Spinal cord (tissue), 10 donors: ENCODE data around the gene REN. TPM values are rescaled to one million over a fixed set of nuclear protein-coding genes. Genes with fewer than 3 reads are reported as not detected.

ENCODE experiments used
- DNase-seq, 6 donors: peaks; one replicate each; pipeline versions ENCODE4 v3.0.0 to v3.0.0-alpha.2; 2013 to 2015; ENCODE audit warnings: low spot score in 6 of 6, low read depth in 4 of 6
- H3K27ac ChIP-seq: one replicate; pipeline ENCODE4 v1.5.1; 2013; ENCODE audit warnings: low read depth, low read length, control low read depth
- H3K27me3 ChIP-seq: one replicate; pipeline ENCODE4 v1.6.1; 2013; ENCODE audit warnings: low read length; ENCODE audit not compliant: control insufficient read depth, insufficient read depth
- H3K36me3 ChIP-seq: one replicate; pipeline ENCODE4 v1.6.1; 2013; ENCODE audit warnings: low read length; ENCODE audit not compliant: control insufficient read depth, insufficient read depth
- H3K4me1 ChIP-seq: one replicate; pipeline ENCODE4 v1.6.1; 2013; ENCODE audit warnings: low read length; ENCODE audit not compliant: control insufficient read depth, insufficient read depth
- H3K4me3 ChIP-seq: one replicate; pipeline ENCODE4 v1.5.1; 2013; ENCODE audit warnings: low read depth, low read length, control low read depth
- H3K9me3 ChIP-seq: one replicate; pipeline ENCODE4 v1.6.1; 2013; ENCODE audit warnings: low read length; ENCODE audit not compliant: control insufficient read depth, insufficient read depth
- WGBS: methylation state at CpG from one replicate; pipeline ENCODE4 v1.1.5; 2013; ENCODE audit warnings: missing lambda C conversion rate; ENCODE audit not compliant: insufficient coverage; 5-methylcytosine and 5-hydroxymethylcytosine counted together
- polyA plus RNA-seq, 2 donors: library from polyadenylated mRNA; unstranded; fragments of 120-200 nt; gene quantifications; one replicate each; pipeline ENCODE4 v1.2.1, GENCODE V29; 2013; ENCODE audit not compliant: insufficient read length in 2 of 2
- total RNA-seq, 2 donors: library from RNA; depleted of rRNA in 1 of 2; stranded (reverse); fragments of 120-200 nt in 1 of 2; fragments of >200 nt in 1 of 2; gene quantifications; one replicate each; pipeline versions ENCODE4 v1.2.3 to v1.2.4, GENCODE V29; 2013 to 2014
- donor health status: healthy.

Gene REN
- total and polyA plus RNA-seq, 4 donors, result 0.17 to 0.39 TPM; not detected in 2

- Histone ChIP-seq H3K4me1 (peaks cover 45% of the 10 kb centered on the region), H3K4me3 (no peak overlapping the region), H3K27ac (no peak overlapping the region), H3K36me3 (peaks cover 12% of the 10 kb centered on the region), H3K27me3 (no peaks in the 10 kb centered on the region), H3K9me3 (no peaks in the 10 kb centered on the region)
- no peak for DNase-seq
- 87% methylated on average over 6 of the region's 16 CpGs for WGBS
Observed at GRCh38 chr1:204149635-204150565, 16.2 kb downstream of the REN start.

GRCh38 chr1:204149107-204149506, 17.0 kb downstream of the REN start:
- 74% methylated on average over 2 of the region's 2 CpGs for WGBS
- peaks cover 12% of the 10 kb centered on the region for H3K36me3 ChIP-seq
- H3K4me3 ChIP-seq, result no peak overlapping the region
- DNase-seq, result no peak
- no peaks in the 10 kb centered on the region for H3K27me3 ChIP-seq
- H3K27ac ChIP-seq, result no peak overlapping the region
- no peaks in the 10 kb centered on the region for H3K9me3 ChIP-seq
- H3K4me1 ChIP-seq, result peaks cover 45% of the 10 kb centered on the region

- H3K36me3 ChIP-seq, result peaks cover 15% of the 10 kb centered on the region
- no peaks in the 10 kb centered on the region for H3K27me3 ChIP-seq
- peak in 1 of 6 donors; percentile 16 for DNase-seq
- H3K4me3 ChIP-seq, result no peak overlapping the region
- peak overlapping the region; percentile 25 for H3K27ac ChIP-seq
- no peaks in the 10 kb centered on the region for H3K9me3 ChIP-seq
- peaks cover 43% of the 10 kb centered on the region for H3K4me1 ChIP-seq
- 59% methylated on average over 6 of the region's 13 CpGs for WGBS
Observed at GRCh38 chr1:204147406-204148383, 18.4 kb downstream of the REN start.

GRCh38 chr1:204146965-204147364, 19.2 kb downstream of the REN start:
- Histone ChIP-seq H3K4me3 (no peak overlapping the region), H3K27me3 (no peaks in the 10 kb centered on the region), H3K4me1 (peaks cover 37% of the 10 kb centered on the region), H3K9me3 (no peaks in the 10 kb centered on the region), H3K27ac (no peak overlapping the region), H3K36me3 (peaks cover 15% of the 10 kb centered on the region)
- no peak for DNase-seq
- WGBS, result 69% methylated on average over 5 of the region's 7 CpGs

- no peaks in the 10 kb centered on the region for H3K9me3 ChIP-seq
- DNase-seq, result no peak
- H3K4me1 ChIP-seq, result peaks cover 35% of the 10 kb centered on the region
- no peak overlapping the region for H3K27ac ChIP-seq
- H3K36me3 ChIP-seq, result peaks cover 20% of the 10 kb centered on the region
- H3K4me3 ChIP-seq, result no peak overlapping the region
- no peaks in the 10 kb centered on the region for H3K27me3 ChIP-seq
- 93% methylated on average over 4 of the region's 6 CpGs for WGBS
Observed at GRCh38 chr1:204146309-204146708, 19.8 kb downstream of the REN start.

- DNase-seq, result no peak
- Histone ChIP-seq H3K9me3 (no peaks in the 10 kb centered on the region), H3K36me3 (peaks cover 28% of the 10 kb centered on the region), H3K27me3 (no peaks in the 10 kb centered on the region), H3K27ac (no peak overlapping the region), H3K4me1 (peaks cover 23% of the 10 kb centered on the region), H3K4me3 (no peak overlapping the region)
- WGBS, result 93% methylated on average over 4 of the region's 4 CpGs
Observed at GRCh38 chr1:204145033-204145504, 21.1 kb downstream of the REN start.

GRCh38 chr1:204143276-204144041, 22.7 kb downstream of the REN start:
- Histone ChIP-seq H3K4me3 (no peak overlapping the region), H3K27ac (no peak overlapping the region), H3K9me3 (no peaks in the 10 kb centered on the region), H3K27me3 (no peaks in the 10 kb centered on the region), H3K4me1 (peaks cover 13% of the 10 kb centered on the region), H3K36me3 (peaks cover 37% of the 10 kb centered on the region)
- no peak for DNase-seq
- 60% methylated on average over 12 of the region's 14 CpGs for WGBS

- Histone ChIP-seq H3K27me3 (no peaks in the 10 kb centered on the region), H3K36me3 (peaks cover 45% of the 10 kb centered on the region), H3K4me1 (peaks cover 5% of the 10 kb centered on the region), H3K27ac (no peak overlapping the region), H3K9me3 (no peaks in the 10 kb centered on the region), H3K4me3 (no peak overlapping the region)
- WGBS, result 66% methylated on average over 2 of the region's 5 CpGs
- no peak for DNase-seq
Observed at GRCh38 chr1:204142032-204142974, 23.8 kb downstream of the REN start.
